HepG2 (cell line): ENCODE data around the gene IRF2BPL. TPM values are rescaled to one million over a fixed set of nuclear protein-coding genes. Genes with fewer than 3 reads are reported as not detected.

ENCODE experiments used
- CENPX ChIP-seq: sonication (generic); formaldehyde crosslinking; IDR thresholded peaks from 2 replicates; pipeline ENCODE4 v1.9.0; 2021; ENCODE audit warnings: mild to moderate bottlenecking, missing genetic modification reagents, moderate library complexity
- EED ChIP-seq: sonication (generic); formaldehyde crosslinking; IDR thresholded peaks from 2 replicates; pipeline ENCODE4 v1.5.0; 2020; ENCODE audit warnings: mild to moderate bottlenecking, missing genetic modification reagents
- ESRRA ChIP-seq: sonication (generic); formaldehyde crosslinking; IDR thresholded peaks from 2 replicates; pipeline ENCODE4 v1.5.1; 2020; ENCODE audit warnings: mild to moderate bottlenecking, low read depth, missing genetic modification reagents
- GZF1 ChIP-seq: sonication (generic); formaldehyde crosslinking; IDR thresholded peaks from 2 replicates; pipeline ENCODE4 v1.5.1; 2020; ENCODE audit warnings: mild to moderate bottlenecking, missing genetic modification reagents
- MXI1 ChIP-seq: IDR thresholded peaks from 3 replicates; pipeline ENCODE4 v1.6.1; 2012; ENCODE audit warnings: low read depth, low read length, inconsistent platforms, borderline replicate concordance
- NFIC ChIP-seq: IDR thresholded peaks from 2 replicates; pipeline ENCODE4 v1.6.1; 2012; ENCODE audit warnings: mild to moderate bottlenecking, low read length, inconsistent platforms
- REST ChIP-seq, 2 experiments: IDR thresholded peaks; 2 replicates each; pipeline ENCODE4 v1.6.1; 2011 to 2012; ENCODE audit warnings: low read length in 2 of 2, borderline replicate concordance in 1 of 2, low read depth in 1 of 2, mild to moderate bottlenecking in 1 of 2, moderate library complexity in 1 of 2
- SETDB1 ChIP-seq: sonication (generic); formaldehyde crosslinking; IDR thresholded peaks from 2 replicates; pipeline ENCODE4 v1.5.1; 2020; ENCODE audit warnings: missing genetic modification reagents, mild to moderate bottlenecking, borderline replicate concordance
- SNAPC4 ChIP-seq: sonication (generic); formaldehyde crosslinking; IDR thresholded peaks from 2 replicates; pipeline ENCODE4 v1.4.0; 2020; ENCODE audit warnings: mild to moderate bottlenecking, missing genetic modification reagents
- THYN1 ChIP-seq: sonication (generic); formaldehyde crosslinking; IDR thresholded peaks from 2 replicates; pipeline ENCODE4 v1.8.1; 2023; ENCODE audit warnings: low read depth, mild to moderate bottlenecking, moderate library complexity, missing genetic modification reagents, borderline replicate concordance
- ZKSCAN8 ChIP-seq: IDR thresholded peaks from 2 replicates; pipeline ENCODE4 v1.6.1; 2016; ENCODE audit warnings: borderline replicate concordance, missing genetic modification reagents, missing compliant biosample characterization
- ZNF138 ChIP-seq: sonication (generic); formaldehyde crosslinking; IDR thresholded peaks from 2 replicates; pipeline ENCODE4 v1.5.0; 2020; ENCODE audit warnings: mild to moderate bottlenecking, low read depth, missing genetic modification reagents
- ZNF329 ChIP-seq: sonication (generic); formaldehyde crosslinking; IDR thresholded peaks from 2 replicates; pipeline ENCODE4 v1.9.0; 2021; ENCODE audit warnings: low read depth, mild to moderate bottlenecking, missing genetic modification reagents
- ZNF512B ChIP-seq: sonication (generic); formaldehyde crosslinking; IDR thresholded peaks from 2 replicates; pipeline ENCODE4 v1.5.1; 2020; ENCODE audit warnings: missing genetic modification reagents, mild to moderate bottlenecking, borderline replicate concordance
- ZNF644 ChIP-seq: IDR thresholded peaks from 2 replicates; pipeline ENCODE4 v1.6.1; 2016; ENCODE audit warnings: low read depth
- ZNF746 ChIP-seq: sonication (generic); formaldehyde crosslinking; IDR thresholded peaks from 2 replicates; pipeline ENCODE4 v1.8.0; 2022; ENCODE audit warnings: mild to moderate bottlenecking, missing genetic modification reagents
- ZNF749 ChIP-seq: sonication (generic); formaldehyde crosslinking; IDR thresholded peaks from 2 replicates; pipeline ENCODE4 v1.8.0; 2022; ENCODE audit warnings: mild to moderate bottlenecking, missing genetic modification reagents, moderate library complexity, borderline replicate concordance
- polyA plus RNA-seq, 8 experiments: library from polyadenylated mRNA; depleted of rRNA in 3 of 8; stranded (reverse) in 7 of 8; unstranded in 1 of 8; fragments of >200 nt; fragmentation: Illumina TruSeq in 4 of 8; extraction: Trizol in 4 of 8; gene quantifications; 2 replicates each; pipeline versions ENCODE4 v1.2.1 to v1.2.3, GENCODE V29; 2011 to 2016; ENCODE audit warnings: low read depth in 4 of 8, missing spikeins in 1 of 8, mixed read lengths in 1 of 8; ENCODE audit not compliant: insufficient read depth in 1 of 8
- total RNA-seq, 5 experiments: library from RNA; depleted of rRNA; stranded (reverse); fragments of >200 nt; fragmentation: Illumina TruSeq; extraction: Trizol; gene quantifications; 2 replicates each; pipeline ENCODE4 v1.2.3, GENCODE V29; 2016; ENCODE audit warnings: low read depth in 1 of 5

IRF2BPL gene
- total and polyA plus RNA-seq, 2 of the 13 experiments (the other 11 are each of a cell fraction or from before 2014, with no cell fraction given) = 6.6 to 8.4 TPM

GRCh38 chr14:77043177-77043983, 14.9 kb upstream of the IRF2BPL start (continued):
- no peak for TF ChIP-seq ZNF138
- TF ChIP-seq GZF1 (CRISPR knock-in tag) = no peak
- no peak for TF ChIP-seq EED (CRISPR knock-in tag)
- TF ChIP-seq ZNF329 (CRISPR knock-in tag) = no peak
- no peak for TF ChIP-seq ZNF512B (CRISPR knock-in tag)
- no peak for TF ChIP-seq ZNF749 (CRISPR knock-in tag)
- TF ChIP-seq SETDB1 (CRISPR knock-in tag) = no peak
- TF ChIP-seq ZNF644 (CRISPR knock-in tag) = peak; percentile 30; the same call in 1 of the 2 replicates
- no peak for TF ChIP-seq ZKSCAN8 (CRISPR knock-in tag)
- no peak for TF ChIP-seq NFIC
- TF ChIP-seq SNAPC4 (CRISPR knock-in tag) = no peak
- TF ChIP-seq REST (IDR thresholded peaks at IDR 0.05; ENCODE audit: borderline replicate concordance in 1 of 2, low read depth in 1 of 2, low read length in 2 of 2) = no peak
- no peak for TF ChIP-seq ESRRA (CRISPR knock-in tag)
- TF ChIP-seq MXI1 = no peak
- no peak for TF ChIP-seq CENPX (CRISPR knock-in tag)
- 0 out of 2 replicates have a peak, but pooled peaks have one; percentile 22 for TF ChIP-seq ZNF746 (CRISPR knock-in tag)
- TF ChIP-seq THYN1 (CRISPR knock-in tag) = no peak
